ENCODE measurements around the gene NEU4. TPM values are rescaled to one million over a fixed set of nuclear protein-coding genes. Genes with fewer than 3 reads are reported as not detected.
"Not testable (repeated sequence)": the region's sequence is repeated elsewhere in the genome, so short reads cannot be mapped to it uniquely, and the experiment has no call there.

The NEU4 gene
- total RNA-seq, 1 donor from 2014 or later = 0.31 TPM

GRCh38 chr2:241822264-241822623 is 13.3 kb downstream of the NEU4 start:
- no peak for DNase-seq
- Mint-ChIP-seq H3K27ac (no peak overlapping the region), H3K4me3 (no peak overlapping the region), H3K9me3 (peaks cover 2% of the 10 kb centered on the region), H3K27me3 (peaks cover 18% of the 10 kb centered on the region), H3K36me3 (ENCODE audit: low read depth) (no peaks in the 10 kb centered on the region), H3K4me1 (peaks cover 7% of the 10 kb centered on the region)
- ChIA-PET CTCF (no interaction called here), POLR2A (no interaction called here)
- intact Hi-C loops (cut with micrococcal nuclease) = no loop called here
- no peak for TF ChIP-seq CTCF (IDR thresholded peaks at IDR 0.05)
- no peak for ATAC-seq (ENCODE audit: low read depth)

- ATAC-seq (ENCODE audit: low read depth); CTCF ChIA-PET; intact Hi-C loops (cut with micrococcal nuclease); H3K4me1 Mint-ChIP-seq; H3K27ac Mint-ChIP-seq; H3K36me3 Mint-ChIP-seq (ENCODE audit: low read depth); H3K4me3 Mint-ChIP-seq; H3K9me3 Mint-ChIP-seq; POLR2A ChIA-PET; DNase-seq: not testable (repeated sequence)
- H3K27me3 Mint-ChIP-seq = peaks cover 17% of the 10 kb centered on the region
Measured at GRCh38 chr2:241823531-241824437, 14.8 kb downstream of the NEU4 start.

- ChIA-PET POLR2A (no interaction called here), CTCF (no interaction called here)
- Mint-ChIP-seq H3K4me1 (no peaks in the 10 kb centered on the region), H3K9me3 (peaks cover 9% of the 10 kb centered on the region), H3K4me3 (no peak overlapping the region), H3K27me3 (peaks cover 25% of the 10 kb centered on the region), H3K36me3 (ENCODE audit: low read depth) (peaks cover 1% of the 10 kb centered on the region), H3K27ac (no peak overlapping the region)
- intact Hi-C loops (cut with micrococcal nuclease) = no loop called here
- DNase-seq (no peak), ATAC-seq (ENCODE audit: low read depth) (no peak)
- no peak for TF ChIP-seq CTCF (IDR thresholded peaks at IDR 0.05)
Measured at GRCh38 chr2:241827394-241827793, 18.4 kb downstream of the NEU4 start.

GRCh38 chr2:241833101-241833663 is 24.2 kb downstream of the NEU4 start:
- H3K27ac Mint-ChIP-seq = no peak overlapping the region
- no peaks in the 10 kb centered on the region for H3K4me1 Mint-ChIP-seq
- no peaks in the 10 kb centered on the region for H3K36me3 Mint-ChIP-seq (ENCODE audit: low read depth)
- CTCF ChIA-PET = no interaction called here
- POLR2A ChIA-PET = interaction anchor here (0.7 kb wide), 1 partner anchor 132 kb away, joined by 4 read pairs; no protein-coding TSS in a partner anchor
- DNase-seq = no peak
- peaks cover 21% of the 10 kb centered on the region for H3K27me3 Mint-ChIP-seq
- TF ChIP-seq CTCF (IDR thresholded peaks at IDR 0.05) = no peak
- peaks cover 7% of the 10 kb centered on the region for H3K9me3 Mint-ChIP-seq
- no peak for ATAC-seq (ENCODE audit: low read depth)
- no peak overlapping the region for H3K4me3 Mint-ChIP-seq
- intact Hi-C loops (cut with micrococcal nuclease) = no loop called here

GRCh38 chr2:241833756-241834526 is 24.9 kb downstream of the NEU4 start:
- H3K4me1 Mint-ChIP-seq; ATAC-seq (ENCODE audit: low read depth); CTCF ChIA-PET; H3K9me3 Mint-ChIP-seq; H3K27ac Mint-ChIP-seq; H3K4me3 Mint-ChIP-seq; intact Hi-C loops (cut with micrococcal nuclease); DNase-seq; H3K36me3 Mint-ChIP-seq (ENCODE audit: low read depth): not testable (repeated sequence)
- POLR2A ChIA-PET = interaction anchor here (0.7 kb wide), 1 partner anchor 133 kb away, joined by 4 read pairs; no protein-coding TSS in a partner anchor
- peaks cover 20% of the 10 kb centered on the region for H3K27me3 Mint-ChIP-seq
